ENCODE data around the gene IL6R. TPM values are rescaled to one million over a fixed set of nuclear protein-coding genes. Genes with fewer than 3 reads are reported as not detected.

The IL6R gene
- total and polyA plus RNA-seq, 2 of the 4 experiments (the other 2 are of a cell fraction) = 5.3 to 9.5 TPM

DNA sequence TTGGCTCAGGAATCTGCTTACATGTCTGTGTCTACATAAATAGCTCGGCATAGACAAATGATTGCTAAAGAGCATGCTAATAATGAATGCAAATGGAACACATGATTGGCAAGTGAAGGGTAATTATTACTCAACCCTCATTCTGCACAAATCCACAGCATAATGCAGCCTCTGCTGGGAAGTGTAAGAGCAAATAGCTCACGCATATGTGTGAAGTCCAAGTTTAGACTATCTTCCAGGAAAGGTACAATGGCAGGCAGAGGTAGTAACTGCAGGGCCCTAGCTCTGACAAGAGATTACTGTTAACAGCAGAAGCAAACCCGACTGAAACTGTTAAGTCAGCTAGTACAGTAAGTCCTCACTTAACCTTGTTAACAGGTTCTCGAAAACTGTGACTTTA, 7.0 kb upstream of the IL6R start:
- BruUV-seq (replicated peaks) = no TSS peak
- Histone ChIP-seq H3K4me3 (ENCODE audit: insufficient read depth, low read depth, low read length) (no peak overlapping the region), H3K9me1 (ENCODE audit: insufficient read depth, low read length) (no peaks in the 10 kb centered on the region), H3K56ac (ENCODE audit: extremely low read depth, insufficient read depth, low read length) (no peak overlapping the region), H4K8ac (ENCODE audit: low read depth in 2 of 2, low read length in 2 of 2) (no peak overlapping the region), H4K91ac (ENCODE audit: insufficient read depth, low read depth, low read length) (no peak overlapping the region), H3K14ac (replicated peaks; ENCODE audit: low read depth, low read length) (no peak overlapping the region), H2BK120ac (ENCODE audit: low read depth, low read length) (no peak overlapping the region), H3K23ac (ENCODE audit: low read depth, low read length) (no peak overlapping the region), H3K18ac (ENCODE audit: low read depth, low read length) (no peak overlapping the region), H2BK15ac (ENCODE audit: low read depth, low read length) (no peak overlapping the region), H3K4me1 (ENCODE audit: control insufficient read depth, insufficient read depth, low read length) (no peaks in the 10 kb centered on the region), H3K9me3 (ENCODE audit: control insufficient read depth, insufficient read depth, low read length) (no peaks in the 10 kb centered on the region), H2AFZ (replicated peaks; ENCODE audit: low read length, poor library complexity) (no peak overlapping the region), H2BK20ac (ENCODE audit: low read depth, low read length) (no peak overlapping the region), H3K4me2 (ENCODE audit: low read depth, low read length) (no peak overlapping the region), H3K27ac (ENCODE audit: insufficient read depth, low read length) (no peak overlapping the region), H4K20me1 (ENCODE audit: insufficient read depth, low read length) (no peaks in the 10 kb centered on the region; the same call in 1 of the 2 replicates), H4K5ac (ENCODE audit: low read depth, low read length) (no peak overlapping the region), H2AK9ac (replicated peaks; ENCODE audit: low read depth, low read length, poor library complexity) (no peak overlapping the region), H3K36me3 (ENCODE audit: control insufficient read depth, insufficient read depth, low read length) (no peaks in the 10 kb centered on the region), H2BK5ac (ENCODE audit: low read depth, low read length, poor library complexity, severe bottlenecking) (no peak overlapping the region), H3K79me1 (ENCODE audit: low read depth in 1 of 2, low read length in 2 of 2) (no peaks in the 10 kb centered on the region), H3K9ac (ENCODE audit: low read depth, low read length) (no peak overlapping the region), H3K27me3 (ENCODE audit: control insufficient read depth, insufficient read depth, low read length) (peaks cover 10% of the 10 kb centered on the region), H2AK5ac (ENCODE audit: low read depth, low read length) (no peak overlapping the region), H3K4ac (ENCODE audit: low read depth, low read length) (no peak overlapping the region)
- ATAC-seq (ENCODE audit: low read depth) (no peak), DNase-seq (no peak)
- 100% methylated on average over 1 of the region's 4 CpGs; no CpG with 5 or more reads in 1 of the 2 experiments for WGBS, 2 experiments (ENCODE audit: extremely low coverage in 2 of 2, insufficient read length in 1 of 2)
- intact Hi-C loops (cut with micrococcal nuclease) (no loop called here), dilution Hi-C loops (cut with HindIII; ENCODE audit: low sequenced_read_pairs, unreplicated experiment) (no loop called here), in situ Hi-C loops (cut with MboI; ENCODE audit: low sequenced_read_pairs) (no loop called here)
- CTCF ChIA-PET = interaction anchor here (0.6 kb wide), 1 partner anchor 63 kb away, joined by 3 read pairs; no protein-coding TSS in a partner anchor
- POLR2A ChIA-PET (ENCODE audit: unreplicated experiment) = no interaction called here
- TF ChIP-seq MAZ (IDR thresholded peaks at IDR 0.05; ENCODE audit: borderline replicate concordance, low read depth, low read length) (no peak), CHD1 (IDR thresholded peaks at IDR 0.05; ENCODE audit: low read depth, low read length) (no peak), NFE2L2 (IDR thresholded peaks at IDR 0.05; ENCODE audit: low read depth, low read length) (no peak), RAD21 (IDR thresholded peaks at IDR 0.05; ENCODE audit: low read length) (no peak), USF2 (IDR thresholded peaks at IDR 0.05; ENCODE audit: low read depth, low read length) (no peak), CTCF (conservative IDR thresholded peaks at IDR 0.05; ENCODE audit: low read depth, low read length) (no peak), MXI1 (IDR thresholded peaks at IDR 0.05; ENCODE audit: borderline replicate concordance, low read depth, low read length) (no peak), MAFK (IDR thresholded peaks at IDR 0.05; ENCODE audit: low read depth, low read length) (no peak)

All from IMR-90 (cell line).